HepG2 (cell line): ENCODE data around the gene POC1A. TPM values are rescaled to one million over a fixed set of nuclear protein-coding genes. Genes with fewer than 3 reads are reported as not detected.

ENCODE experiments used
- ATAC-seq: fragments of 200-7000 bp; cut with Tn5 transposase; 3 replicates; pipeline ENCODE4 v1.9.1; 2020; ENCODE audit warnings: mild to moderate bottlenecking, moderate library complexity
- BruUV-seq: library from RNA; stranded (reverse); fragments of 400-500 nt; replicated peaks from 2 replicates; lab custom pipeline; 2021; lab: Mats Ljungman, UMichigan
- CTCF ChIA-PET: fragments of 300-600 bp; formaldehyde crosslinking; extraction: SDS; loops from one replicate; lab custom pipeline; 2021; ENCODE audit warnings: low total read pairs, inconsistent platforms, low intra/inter-chr PET ratio; lab: Yijun Ruan, JAX
- POLR2A ChIA-PET: fragments of 350-600 bp; sonication (Branson Sonifier 250); formaldehyde crosslinking; loops from one replicate; lab custom pipeline; 2020; ENCODE audit warnings: antibody characterized with exemption, inconsistent platforms; lab: Yijun Ruan, JAX
- DNase-seq: peaks from one replicate; pipeline ENCODE4 v3.0.0-alpha.2; 2015; ENCODE audit warnings: low spot score
- FAIRE-seq: peaks from 3 replicates; lab custom pipeline; 2011; peaks lifted over from hg19 to GRCh38; lab: Jason Lieb, UNC
- H2AFZ ChIP-seq: one replicate; pipeline ENCODE4 v1.6.1; 2011; ENCODE audit warnings: low read length, inconsistent platforms
- H3K27ac ChIP-seq: fragments of 300-600 bp; 3 replicates; pipeline ENCODE4 v1.8.0; 2011; ENCODE audit warnings: mixed run types, mild to moderate bottlenecking, mixed read lengths, low read length, inconsistent platforms; ENCODE audit not compliant: insufficient read depth; ENCODE audit errors: extremely low read length
- H3K27me3 ChIP-seq, 2 experiments: fragments of 200-600 bp in 1 of 2; 2 replicates in 1 of 2; 3 replicates in 1 of 2; pipeline versions ENCODE4 v1.6.0 to v1.8.0; 2011; ENCODE audit warnings: low read length in 2 of 2, mild to moderate bottlenecking in 2 of 2, moderate library complexity in 2 of 2, inconsistent platforms in 1 of 2; ENCODE audit not compliant: insufficient read depth in 2 of 2, control insufficient read depth in 1 of 2
- H3K36me3 ChIP-seq, 2 experiments: fragments of 200-600 bp in 1 of 2; replicated peaks in 1 of 2; 2 replicates in 1 of 2; 3 replicates in 1 of 2; pipeline versions ENCODE4 v1.5.1 to v1.8.0; 2011; ENCODE audit warnings: low read length in 2 of 2, inconsistent platforms in 1 of 2; ENCODE audit not compliant: insufficient read depth in 2 of 2, control insufficient read depth in 1 of 2
- H3K4me1 ChIP-seq: 2 replicates; pipeline ENCODE4 v1.5.1; 2012; ENCODE audit warnings: low read length, inconsistent platforms; ENCODE audit not compliant: insufficient read depth
- H3K4me2 ChIP-seq: 2 replicates; pipeline ENCODE4 v1.6.0; 2011; ENCODE audit warnings: low read depth, low read length, inconsistent platforms
- H3K4me3 ChIP-seq, 3 experiments: fragments of 200-600 bp in 1 of 3; sonication (generic), shearing (Covaris generic) in 1 of 3; replicated peaks in 1 of 3; 2 replicates each; pipeline ENCODE4 v1.5.1; 2011 to 2016; ENCODE audit warnings: low read length in 3 of 3, inconsistent platforms in 2 of 3, low read depth in 2 of 3, mild to moderate bottlenecking in 2 of 3, control low read depth in 1 of 3, mixed read lengths in 1 of 3; ENCODE audit not compliant: insufficient read depth in 1 of 3
- H3K79me2 ChIP-seq: one replicate; pipeline ENCODE4 v1.6.1; 2011; ENCODE audit warnings: low read length, inconsistent platforms; ENCODE audit not compliant: insufficient read depth
- H3K9ac ChIP-seq: 2 replicates; pipeline ENCODE4 v1.6.0; 2011; ENCODE audit warnings: mild to moderate bottlenecking, low read depth, low read length, inconsistent platforms; ENCODE audit not compliant: insufficient read depth
- H3K9me3 ChIP-seq: 2 replicates; pipeline ENCODE4 v1.5.1; 2012; ENCODE audit warnings: mild to moderate bottlenecking, low read length
- H4K20me1 ChIP-seq: 2 replicates; pipeline ENCODE4 v1.6.0; 2011; ENCODE audit warnings: inconsistent platforms, mild to moderate bottlenecking, low read length, moderate library complexity; ENCODE audit not compliant: insufficient read depth
- ARNT2 ChIP-seq: sonication (generic); formaldehyde crosslinking; IDR thresholded peaks from 2 replicates; pipeline ENCODE4 v1.8.0; 2022; ENCODE audit warnings: mild to moderate bottlenecking, low read depth, missing genetic modification reagents, moderate library complexity
- CENPT ChIP-seq: sonication (generic); formaldehyde crosslinking; IDR thresholded peaks from 2 replicates; pipeline ENCODE4 v1.8.0; 2022; ENCODE audit warnings: low read depth, mild to moderate bottlenecking, moderate library complexity, missing genetic modification reagents
- CREB3 ChIP-seq: sonication (generic); formaldehyde crosslinking; IDR thresholded peaks from 2 replicates; pipeline ENCODE4 v1.5.0; 2020; ENCODE audit warnings: missing genetic modification reagents
- FOXA1 ChIP-seq, 2 experiments: fragments of 450-650 bp in 1 of 2; sonication (generic) in 1 of 2; formaldehyde crosslinking in 1 of 2; IDR thresholded peaks; 2 replicates each; pipeline versions ENCODE4 v1.4.0 to v1.6.1; 2016 to 2020; ENCODE audit warnings: missing genetic modification reagents in 1 of 2
- MAFF ChIP-seq: IDR thresholded peaks from 2 replicates; pipeline ENCODE4 v1.6.1; 2011; ENCODE audit warnings: low read depth, low read length, improper control_type of control experiment
- PTBP1 ChIP-seq: fragments of 200-400 bp; formaldehyde crosslinking; IDR thresholded peaks from 2 replicates; pipeline ENCODE4 v1.6.1; 2018; ENCODE audit warnings: low read length, low read depth; ENCODE audit not compliant: poor library complexity, severe bottlenecking
- SAFB2 ChIP-seq: sonication (generic); formaldehyde crosslinking; IDR thresholded peaks from 2 replicates; pipeline ENCODE4 v1.5.1; 2020; ENCODE audit warnings: missing genetic modification reagents, low read depth, mild to moderate bottlenecking, borderline replicate concordance
- SOX6 ChIP-seq, 2 experiments: fragments of 450-650 bp in 1 of 2; sonication (generic) in 1 of 2; formaldehyde crosslinking in 1 of 2; IDR thresholded peaks; 2 replicates each; pipeline versions ENCODE4 v1.4.0 to v1.6.1; 2017 to 2020; ENCODE audit warnings: antibody characterized with exemption in 1 of 2, mild to moderate bottlenecking in 1 of 2, missing genetic modification reagents in 1 of 2
- U2AF1 ChIP-seq: fragments of 200-400 bp; formaldehyde crosslinking; optimal IDR thresholded peaks from 2 replicates; pipeline ENCODE3; 2017; ENCODE audit warnings: mild to moderate bottlenecking, low read depth, low read length
- ZBTB34 ChIP-seq: sonication (generic); formaldehyde crosslinking; IDR thresholded peaks from 2 replicates; pipeline ENCODE4 v1.8.0; 2022; ENCODE audit warnings: mild to moderate bottlenecking, missing genetic modification reagents
- ZNF10 ChIP-seq: sonication (generic); formaldehyde crosslinking; IDR thresholded peaks from 2 replicates; pipeline ENCODE4 v1.4.0; 2020; ENCODE audit warnings: mild to moderate bottlenecking, low read depth, missing genetic modification reagents, borderline replicate concordance
- WGBS: methylation state at CpG from one replicate; pipeline ENCODE4 v1.1.6; 2017; ENCODE audit warnings: low lambda C conversion rate; 5-methylcytosine and 5-hydroxymethylcytosine counted together
- in situ Hi-C: cut with HindIII; loops from 2 replicates; pipeline ENCODE4 v1.10.0; 2017; ENCODE audit warnings: low pct_unique_long_range_greater_than_20kb; ENCODE audit not compliant: extremely low pct_ligation_motif_present
- intact Hi-C: fragments of 100-400 bp; cut with micrococcal nuclease; formaldehyde crosslinking; loops from one replicate; pipeline ENCODE4 v1.10.0; 2022; ENCODE audit not compliant: unreplicated experiment
- polyA plus RNA-seq, 8 experiments: library from polyadenylated mRNA; depleted of rRNA in 3 of 8; stranded (reverse) in 7 of 8; unstranded in 1 of 8; fragments of >200 nt; fragmentation: Illumina TruSeq in 4 of 8; extraction: Trizol in 4 of 8; gene quantifications; 2 replicates each; pipeline versions ENCODE4 v1.2.1 to v1.2.3, GENCODE V29; 2011 to 2016; ENCODE audit warnings: low read depth in 4 of 8, missing spikeins in 1 of 8, mixed read lengths in 1 of 8; ENCODE audit not compliant: insufficient read depth in 1 of 8
- total RNA-seq, 5 experiments: library from RNA; depleted of rRNA; stranded (reverse); fragments of >200 nt; fragmentation: Illumina TruSeq; extraction: Trizol; gene quantifications; 2 replicates each; pipeline ENCODE4 v1.2.3, GENCODE V29; 2016; ENCODE audit warnings: low read depth in 1 of 5

The POC1A gene
- total and polyA plus RNA-seq, 2 of the 13 experiments (the other 11 are each of a cell fraction or from before 2014, with no cell fraction given) = 14.6 to 20.0 TPM

- Histone ChIP-seq H4K20me1 (no peaks in the 10 kb centered on the region), H3K9ac (no peak overlapping the region), H2AFZ (no peak overlapping the region), H3K27me3 (no peaks in the 10 kb centered on the region; a peak in 1 of 5 replicates), H3K4me2 (no peak overlapping the region), H3K9me3 (no peaks in the 10 kb centered on the region), H3K4me1 (no peaks in the 10 kb centered on the region), H3K79me2 (no peaks in the 10 kb centered on the region), H3K4me3 (no peak overlapping the region), H3K36me3 (peaks cover 19 to 62% of the 10 kb centered on the region in 2 experiments), H3K27ac (no peak overlapping the region)
- no peak for TF ChIP-seq ZNF10
- FAIRE-seq (no peak), DNase-seq (no peak), ATAC-seq (no peak)
- no TSS peak for BruUV-seq
- CTCF ChIA-PET = interaction anchor here (4.9 kb wide), 1 partner anchor 144 kb away, joined by 110 read pairs; no protein-coding TSS in a partner anchor
- in situ Hi-C loops (no loop called here), intact Hi-C loops (no loop called here)
- POLR2A ChIA-PET = interaction anchor here (1.3 kb wide), 1 partner anchor 150 kb away, joined by 3 read pairs; the partner anchor contains the start of gene RPL29
- 100% methylated on average over 7 of the region's 8 CpGs for WGBS
These were observed 8.5 kb downstream of the POC1A start for GRCh38 chr3:52145736-52146110.

- ATAC-seq (no peak), FAIRE-seq (no peak), DNase-seq (no peak)
- Histone ChIP-seq H3K9me3 (no peaks in the 10 kb centered on the region), H3K79me2 (no peaks in the 10 kb centered on the region), H3K4me1 (no peaks in the 10 kb centered on the region), H2AFZ (no peak overlapping the region), H3K4me2 (no peak overlapping the region), H3K4me3 (no peak overlapping the region), H4K20me1 (no peaks in the 10 kb centered on the region), H3K27ac (no peak overlapping the region), H3K27me3 (no peaks in the 10 kb centered on the region; a peak in 1 of 5 replicates), H3K36me3 (peaks cover 18 to 61% of the 10 kb centered on the region in 2 experiments), H3K9ac (no peak overlapping the region)
- CTCF ChIA-PET = interaction anchor here (1.2 to 4.9 kb wide), 4 partner anchors 17 to 143 kb away, joined by 3 to 110 read pairs (median 6); no protein-coding TSS in a partner anchor
- intact Hi-C loops = no loop called here
- no TSS peak for BruUV-seq
- in situ Hi-C loops = loop anchor here (5.0 kb wide), 1 partner anchor 143 kb away; no protein-coding TSS in a partner anchor
- 91% methylated on average over 9 of the region's 11 CpGs for WGBS
- POLR2A ChIA-PET = interaction anchor here (1.3 kb wide), 1 partner anchor 149 kb away, joined by 3 read pairs; the partner anchor contains the start of gene RPL29
- TF ChIP-seq ARNT2 (CRISPR knock-in tag) (no peak), U2AF1 (no peak), FOXA1 (IDR thresholded peaks at IDR 0.05) (no peak), FOXA1 (CRISPR knock-in tag; IDR thresholded peaks at IDR 0.05) (no peak), CENPT (CRISPR knock-in tag) (no peak), CREB3 (CRISPR knock-in tag) (no peak), ZBTB34 (CRISPR knock-in tag) (no peak), SOX6 (IDR thresholded peaks at IDR 0.05) (no peak), SOX6 (CRISPR knock-in tag; IDR thresholded peaks at IDR 0.05) (no peak), SAFB2 (CRISPR knock-in tag) (no peak), MAFF (no peak), PTBP1 (no peak)
These were observed 9.2 kb downstream of the POC1A start for GRCh38 chr3:52144796-52145735.
